ACC112 (cell line): ENCODE results near the gene PRRT4.

ENCODE experiments used
- H2AFZ ChIP-seq: fragments of 200-600 bp; sonication (generic); one replicate; pipeline ENCODE4 v1.6.0; 2017; ENCODE audit warnings: antibody characterized with exemption, low read length; ENCODE audit not compliant: unreplicated experiment
- H3K27ac ChIP-seq: fragments of 200-600 bp; sonication (generic); 2 replicates; pipeline ENCODE4 v1.5.1; 2014; ENCODE audit warnings: low read depth, mild to moderate bottlenecking, antibody characterized with exemption, low read length, moderate library complexity
- H3K27me3 ChIP-seq: fragments of 200-600 bp; sonication (generic); 2 replicates; pipeline ENCODE4 v1.6.1; 2014; ENCODE audit warnings: mild to moderate bottlenecking, antibody characterized with exemption, low read length, moderate library complexity, mixed read lengths; ENCODE audit not compliant: insufficient read depth
- H3K36me3 ChIP-seq: fragments of 200-600 bp; sonication (generic); 2 replicates; pipeline ENCODE4 v1.6.1; 2016; ENCODE audit warnings: mild to moderate bottlenecking, antibody characterized with exemption, low read length, moderate library complexity, mixed read lengths; ENCODE audit not compliant: insufficient read depth
- H3K4me1 ChIP-seq: fragments of 200-600 bp; sonication (generic); one replicate; pipeline ENCODE4 v1.6.1; 2016; ENCODE audit warnings: low read length, mixed read lengths; ENCODE audit not compliant: insufficient read depth, unreplicated experiment, control insufficient read depth
- H3K4me3 ChIP-seq: fragments of 200-600 bp; sonication (generic); 2 replicates; pipeline ENCODE4 v1.5.1; 2014; ENCODE audit warnings: mild to moderate bottlenecking, low read depth, low read length
- H3K79me2 ChIP-seq: fragments of 200-600 bp; sonication (generic); one replicate; pipeline ENCODE4 v1.6.0; 2016; ENCODE audit warnings: low read length; ENCODE audit not compliant: control insufficient read depth, unreplicated experiment, insufficient read depth

The PRRT4 gene

DNA sequence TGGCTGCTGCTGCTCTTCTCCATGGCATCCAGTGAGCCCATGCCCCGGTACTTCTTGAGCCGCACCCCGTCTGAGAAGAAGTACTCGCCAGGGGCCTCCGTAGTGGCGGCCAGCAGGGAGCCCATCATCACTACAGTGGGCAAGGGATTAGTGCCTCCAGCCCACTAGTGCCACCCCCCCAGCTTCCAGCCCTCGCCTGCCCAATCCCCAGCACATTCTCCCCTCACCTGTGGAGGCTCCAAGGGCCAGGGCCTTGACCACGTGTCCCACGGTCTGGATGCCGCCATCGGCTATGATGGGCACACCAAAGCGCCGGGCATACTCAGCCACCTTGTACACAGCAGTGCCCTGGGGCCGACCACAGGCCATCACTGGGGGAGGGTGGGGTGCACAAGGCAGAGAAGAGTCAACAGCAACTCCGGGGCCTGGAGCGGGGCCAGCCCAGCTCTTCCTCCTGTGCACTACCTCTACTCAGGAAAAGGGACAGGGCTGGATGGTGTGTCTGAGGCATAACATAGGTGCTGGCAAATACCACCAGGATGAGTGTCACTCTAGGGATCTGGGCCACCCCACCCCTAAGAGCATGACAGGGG, 33.5 kb upstream of the PRRT4 start:
- H3K79me2 ChIP-seq: no peaks in the 10 kb centered on the region
- H3K4me3 ChIP-seq: no peak overlapping the region
- H3K27ac ChIP-seq: no peak overlapping the region
- no peaks in the 10 kb centered on the region for H3K27me3 ChIP-seq
- H2AFZ ChIP-seq: no peak overlapping the region
- H3K36me3 ChIP-seq: peaks cover 5% of the 10 kb centered on the region; the same call in 1 of the 2 replicates
- no peaks in the 10 kb centered on the region for H3K4me1 ChIP-seq

DNA sequence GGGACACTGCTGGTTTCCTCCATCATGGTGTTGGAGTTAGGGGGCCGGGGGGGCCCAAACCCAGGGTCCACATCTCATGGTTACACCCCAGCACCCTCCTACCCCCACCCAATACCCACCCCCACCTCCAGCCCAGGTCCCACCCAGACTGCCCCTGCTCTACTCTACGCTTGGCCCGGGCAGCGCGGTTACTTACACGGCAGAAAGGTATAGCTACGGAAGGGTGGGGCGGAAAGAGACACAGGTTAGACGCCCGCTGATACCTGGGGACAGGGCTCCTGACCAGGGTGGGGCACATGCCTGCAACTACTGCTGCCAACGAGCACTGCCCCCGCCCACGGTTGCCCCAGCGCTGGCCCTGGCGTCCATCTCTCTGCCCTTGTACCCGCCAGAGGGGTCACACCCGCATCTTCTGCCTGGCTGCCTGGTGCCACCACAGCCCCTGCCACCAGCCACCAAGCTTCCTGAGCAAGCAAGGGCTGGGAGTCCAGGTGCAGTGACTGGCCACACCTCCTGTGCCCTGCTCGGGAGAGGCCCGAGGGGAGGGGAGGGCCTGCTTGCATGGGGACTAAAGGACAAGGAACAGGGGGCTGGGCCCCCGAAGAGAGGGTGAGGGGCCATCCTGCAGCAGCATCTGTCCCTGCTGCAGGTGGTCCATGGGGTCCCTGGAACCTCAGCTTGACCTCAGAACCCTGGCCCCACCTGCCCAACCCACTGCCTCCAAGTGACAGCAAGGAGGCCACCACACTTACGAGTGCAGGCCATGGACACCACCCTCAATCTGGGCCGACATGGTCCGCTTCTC, 32.2 kb upstream of the PRRT4 start:
- Histone ChIP-seq H3K79me2 (no peaks in the 10 kb centered on the region), H2AFZ (no peak overlapping the region), H3K36me3 (peaks cover 5% of the 10 kb centered on the region; the same call in 1 of the 2 replicates)

DNA sequence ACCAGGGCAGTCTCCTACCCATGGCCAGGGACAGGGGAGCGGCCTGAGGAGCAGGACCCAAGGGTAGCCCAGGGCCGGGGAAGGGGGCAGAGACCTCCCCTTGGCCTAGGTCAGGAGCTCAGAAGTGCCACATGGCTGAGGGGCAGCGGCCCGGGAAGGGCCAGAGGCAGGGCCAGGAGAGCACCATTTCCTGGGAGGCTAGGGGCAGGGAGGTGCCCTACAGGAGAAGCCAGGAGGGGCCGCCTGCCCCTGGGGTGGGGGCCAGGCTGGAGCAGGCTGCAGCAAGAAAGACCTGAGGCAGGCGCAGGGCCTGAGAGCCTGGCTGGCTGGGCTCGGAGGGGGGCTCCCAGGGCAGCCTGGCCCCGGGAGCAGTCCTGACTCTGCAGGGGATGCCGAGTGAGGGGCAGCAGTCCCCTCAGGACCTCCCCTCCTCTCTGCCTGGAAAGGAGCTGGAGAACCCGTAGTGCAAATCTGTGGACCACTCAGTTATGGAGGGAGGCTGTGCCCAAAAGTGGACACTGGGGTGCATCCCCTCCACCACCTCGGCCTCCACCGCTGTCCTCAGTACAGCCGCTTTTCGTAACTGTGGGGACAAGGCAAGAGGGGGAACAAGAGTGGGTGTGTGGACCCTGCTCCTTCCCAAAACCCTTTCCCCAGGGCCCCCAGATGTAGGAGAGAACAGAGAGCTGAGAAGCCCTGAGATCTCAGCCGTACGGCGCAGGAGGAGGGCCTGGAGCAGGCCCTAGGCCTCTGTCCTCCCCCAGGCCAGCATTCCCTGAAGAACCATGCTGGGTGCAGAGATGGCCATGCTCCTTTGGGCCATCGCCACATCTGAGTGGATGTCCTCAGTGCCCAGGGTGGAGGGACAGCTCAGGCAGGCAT, 31.2 kb upstream of the PRRT4 start:
- H3K4me3 ChIP-seq: no peak overlapping the region
- H3K27ac ChIP-seq: no peak overlapping the region
- H3K27me3 ChIP-seq: 0 out of 2 replicates have a peak, but pooled peaks cover 8% of the 10 kb centered on the region
- H3K4me1 ChIP-seq: no peaks in the 10 kb centered on the region
- no peaks in the 10 kb centered on the region for H3K79me2 ChIP-seq
- H2AFZ ChIP-seq: no peak overlapping the region
- H3K36me3 ChIP-seq: no peaks in the 10 kb centered on the region

More for the DNA sequence above, 32.2 kb upstream of the PRRT4 start:
- Histone ChIP-seq H3K4me3 (no peak overlapping the region), H3K27me3 (no peaks in the 10 kb centered on the region), H3K27ac (no peak overlapping the region), H3K4me1 (no peaks in the 10 kb centered on the region)

DNA sequence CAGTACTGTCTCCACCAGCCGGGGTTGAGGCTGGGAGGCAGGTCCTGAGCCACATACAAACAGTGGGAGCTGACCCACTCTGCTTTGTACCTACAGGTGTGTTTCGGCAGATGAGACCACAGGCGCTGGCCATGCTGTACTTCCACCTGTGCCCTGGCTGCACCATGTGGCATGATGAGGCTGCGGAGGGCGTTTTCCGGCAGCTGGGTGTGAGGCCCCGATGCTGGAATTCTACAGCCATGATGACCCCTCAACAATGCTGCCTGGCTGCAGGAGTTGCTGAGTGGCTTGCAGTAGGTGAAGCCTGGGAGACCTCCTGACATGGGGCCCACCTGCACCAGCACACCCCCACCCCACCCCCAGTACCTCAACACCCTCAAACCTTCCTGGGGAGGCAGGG, 30.3 kb upstream of the PRRT4 start:
- H3K27ac ChIP-seq: no peak overlapping the region
- H3K27me3 ChIP-seq: 0 out of 2 replicates have a peak, but pooled peaks cover 8% of the 10 kb centered on the region
- H3K79me2 ChIP-seq: no peaks in the 10 kb centered on the region
- H3K4me1 ChIP-seq: no peaks in the 10 kb centered on the region
- H3K4me3 ChIP-seq: no peak overlapping the region
- no peaks in the 10 kb centered on the region for H3K36me3 ChIP-seq
- H2AFZ ChIP-seq: no peak overlapping the region

DNA sequence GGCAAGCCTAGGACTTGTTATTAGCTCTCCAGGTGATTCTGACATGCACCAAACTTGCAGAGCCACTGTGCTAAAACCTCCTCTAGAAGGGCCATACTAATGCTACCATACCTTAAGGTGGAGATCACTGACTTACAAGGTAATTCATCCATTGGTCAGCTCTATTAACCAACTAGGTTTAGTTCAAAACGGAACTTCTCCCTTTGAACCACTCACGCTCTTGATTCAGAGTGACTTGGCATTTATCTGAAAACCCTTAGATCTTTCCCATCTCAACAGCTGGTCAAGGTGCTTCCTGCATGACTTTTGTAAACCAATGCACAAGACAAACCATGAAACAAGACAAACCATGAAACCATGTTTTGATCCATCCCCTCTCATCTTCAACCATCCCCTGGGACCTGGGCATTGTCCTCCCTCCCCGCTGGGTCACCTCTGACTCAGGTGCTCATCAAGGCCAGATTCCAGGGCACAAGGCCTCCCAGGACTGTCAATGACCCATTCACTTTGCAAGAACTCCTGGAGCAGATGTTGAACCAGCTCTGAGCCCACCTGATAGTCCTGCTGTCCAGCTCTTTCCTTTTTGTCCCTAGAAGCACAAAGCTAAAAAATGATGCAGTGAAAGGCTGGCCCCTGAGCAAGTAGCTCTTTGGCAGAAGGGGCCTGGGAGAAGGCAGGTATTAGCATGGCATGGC, 29.5 kb upstream of the PRRT4 start:
- Histone ChIP-seq H3K27ac (no peak overlapping the region), H3K27me3 (0 out of 2 replicates have a peak, but pooled peaks cover 8% of the 10 kb centered on the region), H3K36me3 (no peaks in the 10 kb centered on the region)

DNA sequence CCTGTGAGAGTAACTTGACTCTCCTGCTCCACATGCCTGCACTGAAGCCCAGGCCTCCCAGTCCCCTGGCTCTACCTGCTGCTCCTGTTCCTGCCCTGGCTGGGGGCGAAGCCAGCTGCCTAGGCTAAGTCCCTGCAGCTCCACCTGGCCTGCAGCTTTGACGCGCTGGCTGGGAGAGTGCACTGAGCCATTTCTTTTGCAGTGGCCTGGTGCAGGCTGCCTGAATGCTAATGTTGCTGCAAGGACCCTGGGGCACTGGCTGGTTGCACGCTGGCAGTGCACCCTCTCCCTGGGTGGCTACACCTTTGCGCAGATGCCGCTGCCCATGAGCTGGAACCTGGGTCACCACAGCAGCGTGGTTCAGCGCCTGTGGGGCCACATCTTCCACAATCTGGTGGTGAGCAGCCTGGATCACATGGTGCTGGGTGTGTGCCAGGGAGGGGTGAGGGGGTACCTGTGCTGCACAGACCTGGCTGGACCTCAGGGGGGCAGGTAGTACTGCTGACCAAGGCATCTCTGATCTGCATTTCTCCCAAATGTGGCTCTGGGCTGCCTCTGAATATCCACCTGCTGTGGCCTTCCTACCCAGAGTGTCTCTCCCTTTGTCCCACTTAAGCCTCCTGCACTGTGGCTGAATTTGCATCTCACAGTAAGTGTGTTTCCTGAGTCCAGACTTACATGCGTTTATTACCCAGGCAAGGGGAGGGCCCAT, 28.3 kb upstream of the PRRT4 start:
- Histone ChIP-seq H3K79me2 (no peaks in the 10 kb centered on the region), H3K36me3 (no peaks in the 10 kb centered on the region), H3K4me1 (no peaks in the 10 kb centered on the region), H3K27me3 (0 out of 2 replicates have a peak, but pooled peaks cover 8% of the 10 kb centered on the region), H3K4me3 (no peak overlapping the region), H3K27ac (no peak overlapping the region), H2AFZ (no peak overlapping the region)

More for the DNA sequence above, 29.5 kb upstream of the PRRT4 start:
- H2AFZ ChIP-seq: no peak overlapping the region
- no peaks in the 10 kb centered on the region for H3K79me2 ChIP-seq
- no peaks in the 10 kb centered on the region for H3K4me1 ChIP-seq
- H3K4me3 ChIP-seq: no peak overlapping the region

DNA sequence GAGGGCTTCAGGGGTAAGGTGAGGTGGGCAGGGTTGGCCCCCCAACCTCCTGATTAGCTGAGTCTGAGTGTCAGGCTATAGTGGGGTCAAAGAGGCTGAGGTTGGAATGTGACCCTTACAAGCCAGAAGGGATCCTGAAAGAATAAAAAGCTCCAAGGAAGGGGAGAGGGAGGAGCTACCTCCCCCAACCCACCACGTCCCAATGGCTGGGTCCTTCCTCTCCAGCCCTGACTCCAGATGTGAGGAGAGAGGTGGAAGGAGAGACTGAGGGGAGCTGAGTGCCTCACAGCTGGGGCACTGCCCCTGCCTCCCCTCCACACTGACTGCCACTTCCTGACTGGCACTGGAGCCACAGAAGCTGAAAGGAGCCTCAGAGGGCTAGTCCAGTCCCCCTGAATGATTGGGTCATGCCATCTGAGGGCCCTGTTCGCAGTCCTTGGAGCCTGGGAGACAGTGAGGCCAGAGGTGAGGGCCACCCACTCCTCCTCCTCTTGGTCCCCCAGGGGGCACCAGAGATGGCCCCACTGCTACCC, 27.7 kb upstream of the PRRT4 start:
- no peaks in the 10 kb centered on the region for H3K4me1 ChIP-seq
- H3K79me2 ChIP-seq: no peaks in the 10 kb centered on the region
- H3K4me3 ChIP-seq: no peak overlapping the region
- H3K27me3 ChIP-seq: 0 out of 2 replicates have a peak, but pooled peaks cover 8% of the 10 kb centered on the region
- H2AFZ ChIP-seq: no peak overlapping the region
- no peak overlapping the region for H3K27ac ChIP-seq
- no peaks in the 10 kb centered on the region for H3K36me3 ChIP-seq

DNA sequence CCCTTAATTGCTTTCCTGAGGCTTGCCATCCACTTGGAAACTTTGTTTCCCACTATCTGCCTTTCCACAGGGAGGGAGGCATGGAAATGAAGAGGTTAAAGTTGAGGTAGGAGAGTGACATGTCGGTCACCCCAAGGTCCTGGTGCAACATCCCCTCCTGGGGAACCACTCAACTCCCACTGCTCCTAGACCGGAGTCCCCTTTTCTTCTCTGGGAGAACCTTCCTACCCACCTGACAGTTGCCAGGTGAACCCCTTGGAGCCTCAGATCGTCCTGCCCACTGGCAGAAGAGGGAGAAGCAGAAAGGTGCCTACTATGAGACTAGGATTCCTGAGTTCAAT, 26.6 kb upstream of the PRRT4 start:
- Histone ChIP-seq H3K4me3 (no peak overlapping the region), H2AFZ (no peak overlapping the region), H3K79me2 (no peaks in the 10 kb centered on the region), H3K27me3 (0 out of 2 replicates have a peak, but pooled peaks cover 8% of the 10 kb centered on the region), H3K4me1 (no peaks in the 10 kb centered on the region), H3K27ac (no peak overlapping the region), H3K36me3 (no peaks in the 10 kb centered on the region)

DNA sequence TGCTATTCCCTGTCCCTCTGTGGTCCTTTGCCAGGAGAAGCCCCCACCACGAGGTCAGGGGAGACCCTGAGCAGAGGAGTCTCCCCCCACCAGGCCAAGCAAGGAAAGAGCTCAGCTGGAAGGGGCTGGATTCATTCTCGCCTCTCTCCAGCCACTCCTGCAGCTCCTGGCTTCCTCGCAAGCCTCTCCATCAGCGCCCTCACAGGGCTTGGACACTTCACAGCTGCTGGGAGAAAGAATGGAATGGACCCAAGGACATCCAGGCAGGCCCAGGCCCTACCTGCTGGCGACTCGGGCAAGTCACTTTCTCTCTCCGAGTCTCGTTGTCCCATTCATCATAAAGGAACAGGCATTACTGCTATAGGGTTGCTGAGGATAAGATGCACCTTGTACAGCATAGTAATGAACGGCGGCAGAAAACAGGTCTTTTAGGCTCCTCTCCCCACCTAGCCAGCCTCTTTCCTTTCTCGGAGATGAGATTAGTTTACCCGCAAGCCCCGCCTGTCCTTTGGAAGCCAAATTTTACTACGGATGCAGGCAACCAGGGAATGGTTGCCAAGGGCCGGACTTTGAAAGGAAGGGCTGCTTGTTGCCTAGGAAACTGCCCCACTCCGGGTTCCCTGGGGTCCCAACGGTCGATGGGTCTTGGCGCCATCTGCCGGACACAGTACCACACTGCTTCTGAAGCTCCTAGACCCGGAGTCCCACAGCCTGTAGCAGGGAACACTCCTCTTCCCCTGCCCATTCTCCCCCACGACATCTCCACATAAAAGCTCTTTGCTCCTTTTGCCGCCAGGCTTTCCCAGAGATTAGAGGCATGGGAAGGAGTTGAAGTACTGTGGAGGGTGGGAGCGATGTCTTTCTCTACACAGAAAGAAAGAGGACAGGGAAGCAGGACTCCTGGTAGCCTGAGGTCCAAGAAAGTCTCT, 26.0 kb upstream of the PRRT4 start:
- no peak overlapping the region for H3K4me3 ChIP-seq
- H2AFZ ChIP-seq: no peak overlapping the region

More for the DNA sequence above, 26.0 kb upstream of the PRRT4 start:
- Histone ChIP-seq H3K27ac (no peak overlapping the region), H3K4me1 (no peaks in the 10 kb centered on the region), H3K36me3 (no peaks in the 10 kb centered on the region), H3K27me3 (0 out of 2 replicates have a peak, but pooled peaks cover 8% of the 10 kb centered on the region), H3K79me2 (no peaks in the 10 kb centered on the region)
